Measurements from ENCODE around the gene EIF2A.
"Not testable (repeated sequence)": the region's sequence is repeated elsewhere in the genome, so short reads cannot be mapped to it uniquely, and the experiment has no call there.

The EIF2A gene

GRCh38 chr3:150546226-150547044 lies at the start of gene EIF2A, which contains the start of gene SERP1:
Gene EIF2A, plus strand, starts transcription at chr3:150546787. Its CDS starts 16 bp downstream, at chr3:150546803.
Gene SERP1, minus strand, starts transcription at chr3:150546496. Its CDS starts 361 bp downstream, at chr3:150546135.
- peak; percentile 96 to 99 (median 98) for DNase-seq (ENCODE audit: low read depth in 3 of 3)

- DNase-seq (ENCODE audit: low read depth in 3 of 3): no peak
Observed at GRCh38 chr3:150497956-150498355, 48.6 kb upstream of the EIF2A start.

GRCh38 chr3:150500960-150501359 lies 45.6 kb upstream of the EIF2A start:
- not testable (repeated sequence) for DNase-seq (ENCODE audit: low read depth in 3 of 3)

- no peak for DNase-seq (ENCODE audit: low read depth in 3 of 3)
Observed at GRCh38 chr3:150503402-150504099, 43.0 kb upstream of the EIF2A start.

- DNase-seq (ENCODE audit: low read depth in 3 of 3): no peak
Observed at GRCh38 chr3:150504483-150504882, 42.1 kb upstream of the EIF2A start.

GRCh38 chr3:150508401-150508800 lies 38.2 kb upstream of the EIF2A start:
- DNase-seq (ENCODE audit: low read depth in 3 of 3): no peak

GRCh38 chr3:150509780-150510179 lies 36.8 kb upstream of the EIF2A start:
- DNase-seq (ENCODE audit: low read depth in 3 of 3): no peak

GRCh38 chr3:150511122-150511821 lies 35.3 kb upstream of the EIF2A start:
- DNase-seq (ENCODE audit: low read depth in 3 of 3): no peak

GRCh38 chr3:150515210-150515609 lies 31.4 kb upstream of the EIF2A start:
- no peak for DNase-seq (ENCODE audit: low read depth in 3 of 3)

GRCh38 chr3:150519026-150519425 lies 27.6 kb upstream of the EIF2A start:
- no peak for DNase-seq (ENCODE audit: low read depth in 3 of 3)

GRCh38 chr3:150520408-150520807 lies 26.2 kb upstream of the EIF2A start:
- DNase-seq (ENCODE audit: low read depth in 3 of 3): no peak

- no peak for DNase-seq (ENCODE audit: low read depth in 3 of 3)
Observed at GRCh38 chr3:150521463-150521862, 25.1 kb upstream of the EIF2A start.

GRCh38 chr3:150523538-150523937 lies 23.0 kb upstream of the EIF2A start:
- DNase-seq (ENCODE audit: low read depth in 3 of 3): no peak

- DNase-seq (ENCODE audit: low read depth in 3 of 3): no peak
Observed at GRCh38 chr3:150527464-150528255, 18.9 kb upstream of the EIF2A start.

- DNase-seq (ENCODE audit: low read depth in 3 of 3): no peak
Observed at GRCh38 chr3:150528354-150528797, 18.2 kb upstream of the EIF2A start.

GRCh38 chr3:150531775-150532174 lies 14.8 kb upstream of the EIF2A start:
- no peak for DNase-seq (ENCODE audit: low read depth in 3 of 3)

GRCh38 chr3:150535204-150535603 lies 11.4 kb upstream of the EIF2A start:
- DNase-seq (ENCODE audit: low read depth in 3 of 3): no peak

GRCh38 chr3:150538324-150539208 lies 8.0 kb upstream of the EIF2A start:
- no peak for DNase-seq (ENCODE audit: low read depth in 3 of 3)

GRCh38 chr3:150540297-150540696 lies 6.3 kb upstream of the EIF2A start:
- no peak for DNase-seq (ENCODE audit: low read depth in 3 of 3)

GRCh38 chr3:150540991-150541390 lies 5.6 kb upstream of the EIF2A start:
- no peak for DNase-seq (ENCODE audit: low read depth in 3 of 3)
